AG08395 (cell line): ENCODE results near the gene HAUS3.

Source experiments
- DNase-seq: peaks from one replicate; pipeline ENCODE4 v3.0.0; 2012; ENCODE audit warnings: mixed read lengths, low spot score

Gene HAUS3, protein sequence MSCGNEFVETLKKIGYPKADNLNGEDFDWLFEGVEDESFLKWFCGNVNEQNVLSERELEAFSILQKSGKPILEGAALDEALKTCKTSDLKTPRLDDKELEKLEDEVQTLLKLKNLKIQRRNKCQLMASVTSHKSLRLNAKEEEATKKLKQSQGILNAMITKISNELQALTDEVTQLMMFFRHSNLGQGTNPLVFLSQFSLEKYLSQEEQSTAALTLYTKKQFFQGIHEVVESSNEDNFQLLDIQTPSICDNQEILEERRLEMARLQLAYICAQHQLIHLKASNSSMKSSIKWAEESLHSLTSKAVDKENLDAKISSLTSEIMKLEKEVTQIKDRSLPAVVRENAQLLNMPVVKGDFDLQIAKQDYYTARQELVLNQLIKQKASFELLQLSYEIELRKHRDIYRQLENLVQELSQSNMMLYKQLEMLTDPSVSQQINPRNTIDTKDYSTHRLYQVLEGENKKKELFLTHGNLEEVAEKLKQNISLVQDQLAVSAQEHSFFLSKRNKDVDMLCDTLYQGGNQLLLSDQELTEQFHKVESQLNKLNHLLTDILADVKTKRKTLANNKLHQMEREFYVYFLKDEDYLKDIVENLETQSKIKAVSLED

DNA sequence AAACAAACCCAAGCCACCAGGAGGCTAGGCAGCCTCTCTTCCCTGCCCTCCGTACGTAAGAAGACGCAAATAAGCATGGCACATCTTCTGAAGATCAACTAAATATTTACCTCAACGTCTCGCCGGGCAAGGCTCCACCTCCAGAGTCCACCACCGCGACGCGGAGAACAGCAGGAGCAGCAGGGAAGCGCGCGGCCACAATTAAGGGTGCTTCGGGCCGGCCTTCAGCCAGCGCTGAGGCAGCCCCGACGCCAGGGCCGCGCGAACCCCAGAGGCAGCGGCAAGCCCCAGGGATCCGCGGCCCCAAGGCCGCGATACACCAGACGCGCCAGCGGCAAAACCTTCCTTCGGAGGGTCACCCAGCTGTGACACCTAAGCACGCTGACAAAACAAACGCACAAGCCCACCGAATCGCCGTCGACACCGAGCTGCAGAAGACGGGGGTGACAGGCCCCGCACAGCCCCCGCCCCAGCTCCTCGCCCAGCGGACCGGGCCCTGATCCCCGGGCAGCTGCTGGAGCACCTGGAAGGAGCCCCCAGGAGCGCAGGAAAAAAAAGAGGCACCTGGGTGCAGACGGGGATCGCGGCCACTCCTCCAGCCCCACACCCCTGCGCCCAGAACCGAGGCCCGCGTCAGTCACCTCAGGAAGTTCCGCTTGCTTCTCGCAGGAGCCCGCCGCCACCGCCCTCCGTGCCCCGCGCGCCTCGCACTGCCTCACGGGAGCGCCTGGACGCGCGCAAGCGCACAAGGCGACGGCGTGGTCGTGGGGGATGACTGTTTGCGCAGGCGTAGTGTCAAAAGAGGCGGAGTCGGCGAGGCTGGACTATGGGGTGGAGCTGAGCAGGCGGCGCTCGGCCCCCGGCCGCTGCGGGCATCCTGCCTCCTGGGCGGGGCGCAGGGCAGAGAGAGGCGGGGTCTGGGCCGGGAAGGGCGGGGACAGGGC is at the start of gene HAUS3, which contains the start of gene POLN:
HAUS3 (minus strand) TSS at position 712 of the 944 bp plus-strand sequence. CDS start 1,175 bp downstream, outside the sequence.
POLN (minus strand) TSS at position 712 of the 944 bp plus-strand sequence. CDS start 12,890 bp downstream, outside the sequence.
- DNase-seq, result peak; percentile 100

DNA sequence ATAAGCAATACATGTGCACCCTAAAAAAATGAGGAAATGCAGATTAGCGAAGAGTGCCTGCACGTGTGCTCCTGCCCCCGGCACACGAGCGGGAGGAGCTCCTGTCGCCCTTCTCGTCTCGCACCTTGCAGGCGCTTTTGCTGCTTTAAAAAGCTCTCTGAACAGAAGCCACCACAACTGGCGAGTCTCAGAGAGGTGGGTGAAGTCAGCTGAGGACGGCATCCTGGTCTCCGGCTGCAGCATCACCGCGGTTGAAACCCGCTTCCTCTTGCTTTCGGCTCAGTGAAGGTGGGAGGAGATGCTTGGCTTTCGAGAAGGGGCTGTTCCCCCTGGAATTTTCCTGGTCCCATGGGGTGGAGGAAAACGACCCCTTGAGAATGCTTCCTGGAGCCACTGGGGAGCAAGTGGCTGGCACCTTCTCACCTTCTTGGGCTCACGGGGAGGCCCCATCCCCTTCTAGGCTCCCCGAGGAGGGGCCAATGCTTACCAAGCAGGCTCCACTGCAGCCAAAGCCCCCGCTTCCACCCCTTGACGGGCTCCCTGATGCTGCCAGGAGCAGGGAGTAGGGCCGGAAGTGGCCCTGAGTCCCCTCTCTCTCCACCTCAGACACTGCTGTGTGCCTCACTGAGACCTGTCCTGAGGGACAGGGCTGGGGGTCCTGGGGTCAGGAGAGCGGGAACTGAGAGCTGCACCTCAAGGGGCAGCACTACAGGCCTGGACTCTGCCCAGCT is 49.2 kb upstream of the HAUS3 start:
- no peak for DNase-seq

DNA sequence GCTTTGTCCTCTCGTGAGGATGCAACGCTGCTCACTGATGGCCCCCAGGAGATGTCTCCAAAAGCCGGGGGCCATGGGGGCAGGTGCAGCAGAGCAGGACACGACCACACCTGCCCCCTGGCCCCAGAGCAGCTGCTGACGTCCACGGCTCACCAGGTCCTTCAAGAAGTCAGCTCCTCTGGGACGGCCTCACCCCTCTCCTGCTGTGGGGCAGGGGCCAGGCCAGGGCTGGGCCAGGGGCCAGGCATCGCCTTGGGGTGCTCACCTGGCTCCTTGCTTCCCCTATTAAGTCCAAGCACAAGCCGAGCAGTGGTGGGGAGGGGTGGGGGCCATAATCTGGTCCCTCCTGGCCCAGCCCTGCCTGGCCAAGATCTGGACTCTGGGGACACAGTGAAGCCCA is 48.6 kb upstream of the HAUS3 start:
- DNase-seq, result no peak

DNA sequence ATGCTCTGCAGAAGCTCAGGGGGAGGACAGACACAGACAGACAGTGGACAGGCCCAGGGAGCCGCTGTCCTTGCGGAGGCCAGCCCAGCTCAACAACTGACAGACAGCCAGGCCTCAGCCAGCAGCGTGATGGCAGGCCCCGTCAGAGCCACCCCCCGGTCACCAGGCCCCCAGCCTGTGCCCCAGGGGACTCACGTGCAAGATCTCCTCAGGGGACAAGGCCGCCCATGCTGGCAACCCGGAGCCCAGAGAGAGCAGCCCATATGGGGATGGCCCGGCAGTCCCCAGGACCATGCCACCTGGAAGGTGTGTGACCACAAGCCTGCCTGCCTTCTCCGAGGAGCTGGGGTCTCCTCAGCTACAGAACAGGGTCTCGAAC is 48.0 kb upstream of the HAUS3 start:
- DNase-seq, result no peak

DNA sequence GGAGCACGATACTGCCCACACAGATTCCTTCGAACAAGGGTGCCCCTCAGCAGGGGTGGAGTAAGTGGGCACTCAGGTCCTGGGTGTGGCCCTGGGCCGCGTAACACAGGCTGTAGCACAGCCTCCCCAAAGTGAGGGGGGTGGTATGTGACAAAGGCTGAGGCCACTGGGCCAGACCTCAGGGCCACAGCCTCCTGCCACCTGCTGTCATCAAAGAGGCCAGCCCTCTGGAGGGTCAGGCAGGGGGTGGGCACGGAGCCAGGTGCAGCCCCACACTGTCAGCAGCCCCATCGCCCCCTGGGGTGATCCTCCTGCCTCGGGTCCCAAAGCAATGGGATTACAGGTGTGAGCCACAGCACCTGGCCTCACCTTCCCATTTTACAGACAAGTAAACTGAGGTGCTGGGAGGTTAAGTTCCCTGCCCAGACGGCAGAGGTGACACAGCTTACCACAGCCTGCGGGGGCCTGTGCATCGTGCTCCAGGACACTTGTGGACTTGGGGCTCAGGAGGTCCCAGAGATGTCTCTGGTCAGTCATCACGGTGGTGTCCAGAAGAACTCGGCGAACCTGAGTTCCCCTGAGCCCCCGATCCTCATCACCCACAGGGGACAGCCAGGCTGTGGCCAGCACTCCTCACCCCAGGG is 47.5 kb upstream of the HAUS3 start:
- no peak for DNase-seq

DNA sequence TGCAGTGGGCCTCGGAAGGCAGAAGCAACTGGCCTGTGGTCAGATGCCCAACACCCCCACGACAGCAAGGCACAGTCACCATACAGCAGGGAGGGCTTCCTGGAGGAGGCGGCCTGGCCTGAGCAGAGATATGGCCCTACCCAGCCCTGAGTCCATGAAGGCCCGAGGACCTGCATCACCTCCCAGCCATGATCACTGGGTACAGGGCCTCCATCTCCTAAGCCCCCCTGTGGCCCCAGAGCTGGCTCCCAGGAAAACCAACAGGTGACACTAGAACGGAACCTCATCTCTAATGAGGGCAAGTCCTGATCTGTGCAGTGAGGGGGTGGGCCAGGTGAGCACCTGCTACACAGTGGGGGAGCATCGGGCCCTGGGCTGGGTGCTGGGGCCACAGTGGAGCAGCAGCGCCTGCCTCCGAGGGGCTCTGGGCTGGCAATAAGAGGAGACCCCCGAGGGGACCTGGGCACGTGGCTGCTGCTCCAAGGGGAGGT is 46.2 kb upstream of the HAUS3 start:
- DNase-seq, result no peak

DNA sequence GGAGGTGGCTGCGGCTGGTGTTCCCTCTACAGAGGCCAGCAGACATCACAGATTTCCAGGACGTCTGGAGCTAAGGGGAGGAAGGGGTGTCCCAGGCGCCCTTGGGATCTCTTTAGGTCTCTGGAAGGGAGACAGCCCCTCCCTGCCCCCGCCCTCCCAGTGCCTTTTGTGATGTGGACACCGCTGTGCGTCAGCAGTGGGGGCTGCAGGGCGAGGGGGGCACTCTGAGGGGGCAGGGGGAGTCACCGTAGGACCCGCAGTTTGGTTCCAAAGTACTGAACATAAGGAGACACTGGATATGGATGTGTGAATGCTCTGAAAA is 45.6 kb upstream of the HAUS3 start:
- DNase-seq, result no peak

DNA sequence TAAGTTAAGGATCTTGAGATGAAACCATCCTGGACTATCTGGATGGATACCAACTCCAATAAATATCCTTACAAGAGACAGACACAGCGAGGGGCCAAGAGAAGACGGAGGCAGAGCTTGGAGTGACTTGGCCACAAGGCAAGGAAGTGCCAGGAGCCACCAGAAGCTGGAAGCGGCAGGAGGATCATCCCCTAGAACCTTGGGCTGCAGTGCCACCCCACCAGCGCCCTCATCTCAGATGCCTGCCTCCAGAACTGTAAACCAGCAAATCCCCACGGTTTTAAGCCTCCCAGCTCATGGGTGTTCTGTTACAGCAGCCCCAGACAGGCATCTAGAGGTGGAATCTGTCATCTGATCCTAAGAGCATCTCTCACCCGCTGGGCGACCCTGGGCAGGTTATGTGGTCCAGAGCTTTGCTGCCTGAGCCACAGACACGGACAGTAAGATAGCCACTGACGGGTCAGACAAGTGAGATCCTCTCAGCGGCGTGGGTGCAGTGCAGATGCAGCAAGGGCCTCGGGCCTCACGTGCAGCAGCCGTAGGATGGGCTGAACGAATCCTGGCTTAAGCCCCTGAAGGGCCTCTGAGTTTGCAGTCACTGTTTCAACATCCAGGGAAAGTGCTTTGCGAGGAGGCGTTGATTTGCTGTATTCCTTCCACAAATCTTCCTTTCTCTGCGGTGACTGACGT is 45.1 kb upstream of the HAUS3 start:
- DNase-seq, result no peak

DNA sequence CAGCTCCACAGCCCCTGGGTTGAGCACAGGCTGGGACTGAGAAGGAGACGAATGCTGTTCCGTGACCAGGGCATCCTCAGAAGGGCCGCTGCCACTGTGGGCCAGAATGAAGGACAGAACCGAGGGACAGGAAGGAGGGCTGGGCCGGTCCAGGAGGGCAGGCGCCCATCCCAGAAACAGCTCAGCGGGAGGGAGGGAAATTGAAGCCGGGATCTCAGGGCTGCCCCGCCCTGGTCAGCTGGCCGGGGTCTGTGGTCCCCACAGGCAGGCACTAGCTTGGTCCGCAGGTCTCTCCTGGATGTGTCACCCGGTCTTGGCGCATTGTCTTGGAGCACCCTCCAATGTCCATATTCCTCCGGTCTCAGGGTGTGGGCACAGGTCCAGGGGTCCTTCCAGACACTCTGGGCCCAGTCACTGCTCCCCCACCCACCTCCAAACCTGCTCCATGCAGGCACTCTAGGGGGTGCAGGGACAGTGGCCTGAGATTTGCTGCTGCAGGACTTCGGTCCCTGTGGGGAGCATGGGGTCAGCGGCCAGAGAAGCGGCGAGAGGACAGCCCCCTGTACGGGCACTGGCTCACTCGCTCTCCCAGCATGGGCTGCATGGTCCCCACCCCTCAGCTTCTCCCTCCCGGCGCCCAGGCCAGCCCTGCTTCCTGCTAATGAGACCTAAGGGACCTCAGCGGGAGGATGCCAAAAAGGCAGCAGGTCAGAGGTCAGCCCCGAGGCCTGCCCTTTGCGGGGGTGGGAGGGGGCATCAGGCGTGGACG is 43.9 kb upstream of the HAUS3 start:
- no peak for DNase-seq

DNA sequence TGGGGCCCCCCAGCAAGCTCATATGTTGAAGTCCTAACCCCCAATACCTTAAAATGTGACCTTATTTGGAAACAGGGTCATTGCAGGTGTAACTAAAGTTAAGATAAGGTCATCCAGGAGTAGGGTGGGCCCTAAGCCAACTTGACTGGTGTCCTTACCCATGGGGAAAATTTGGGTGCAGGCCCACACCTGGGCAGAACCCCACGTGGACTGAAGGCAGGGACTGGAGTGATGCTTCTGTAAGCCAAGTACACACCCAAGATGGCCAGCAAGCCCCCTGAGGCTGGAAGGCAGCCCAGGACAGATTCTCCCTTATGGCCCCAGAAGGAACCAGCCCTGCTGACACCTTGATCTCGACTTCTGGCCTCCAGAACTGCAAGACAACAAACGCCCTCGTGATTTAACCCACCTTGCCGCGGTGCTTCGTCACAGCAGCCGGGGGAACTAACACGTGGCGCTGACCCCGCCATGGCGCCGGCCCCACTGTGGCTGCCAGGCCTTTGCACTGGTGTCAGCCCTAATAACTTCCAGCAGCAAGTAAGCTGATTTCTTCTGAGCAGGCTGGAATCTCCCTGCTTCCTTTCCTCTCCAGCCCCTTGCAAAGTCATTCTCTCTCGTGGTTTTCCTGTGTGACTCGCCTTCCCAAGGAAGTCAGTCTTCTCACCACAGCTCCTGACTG is 43.2 kb upstream of the HAUS3 start:
- peak; percentile 73 for DNase-seq

DNA sequence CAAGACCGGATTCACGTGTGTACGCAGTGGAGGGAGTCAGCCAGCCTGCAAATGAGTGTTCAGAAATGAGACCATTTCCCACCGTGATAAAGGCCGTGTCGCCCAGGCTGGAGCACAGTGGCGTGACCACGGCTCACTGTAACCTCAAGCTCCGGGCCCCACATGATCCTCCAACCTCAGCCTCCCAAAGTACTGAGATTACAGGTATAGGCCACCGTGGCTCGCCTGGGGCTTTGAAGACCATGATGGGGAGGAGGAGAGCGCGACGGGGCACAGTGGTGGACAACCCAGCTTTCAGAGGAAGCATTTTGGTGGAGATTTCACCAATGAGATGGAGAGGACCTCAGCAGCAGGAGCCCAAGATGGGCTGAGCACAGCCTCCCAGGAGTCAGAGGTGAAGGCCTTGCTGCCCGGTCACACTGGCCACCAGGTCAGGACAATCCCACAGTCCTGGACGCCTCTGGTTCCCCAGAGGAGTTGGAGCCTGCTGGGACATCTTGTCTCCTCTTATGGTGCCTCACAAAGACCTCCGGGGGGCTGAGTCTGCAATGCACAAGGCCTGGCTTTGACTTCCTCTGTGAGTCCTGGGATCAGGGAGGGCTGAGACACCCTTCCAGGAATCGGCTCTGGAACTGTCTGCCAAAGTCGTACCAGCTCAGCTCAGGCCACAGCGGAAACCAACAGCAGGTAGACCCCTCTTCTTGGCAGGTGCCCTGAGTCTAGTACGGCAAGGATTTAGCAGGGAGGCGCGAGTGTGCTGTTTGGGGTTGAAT is 42.4 kb upstream of the HAUS3 start:
- DNase-seq, result no peak

DNA sequence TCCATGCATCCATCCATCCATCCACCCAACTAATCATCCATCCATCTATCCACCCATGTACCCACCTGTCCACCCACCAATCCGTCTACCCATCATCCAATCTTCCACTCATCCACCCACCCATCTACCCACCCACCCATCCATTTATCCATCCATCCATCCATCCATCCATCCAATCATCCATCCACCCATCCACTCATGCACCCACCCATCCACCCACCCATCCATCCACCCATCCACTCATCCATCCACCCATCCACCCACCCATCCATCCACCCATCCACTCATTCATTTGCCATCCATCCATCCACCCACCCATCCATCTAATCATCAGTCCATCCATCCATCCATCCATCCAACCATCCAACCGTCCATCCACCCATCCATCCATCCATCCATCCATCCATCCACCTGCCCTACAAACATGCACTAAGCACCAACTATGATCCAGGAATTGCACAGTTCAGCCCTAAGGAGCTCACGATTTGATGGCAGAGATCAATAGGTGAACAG is 41.3 kb upstream of the HAUS3 start:
- DNase-seq, result no peak

DNA sequence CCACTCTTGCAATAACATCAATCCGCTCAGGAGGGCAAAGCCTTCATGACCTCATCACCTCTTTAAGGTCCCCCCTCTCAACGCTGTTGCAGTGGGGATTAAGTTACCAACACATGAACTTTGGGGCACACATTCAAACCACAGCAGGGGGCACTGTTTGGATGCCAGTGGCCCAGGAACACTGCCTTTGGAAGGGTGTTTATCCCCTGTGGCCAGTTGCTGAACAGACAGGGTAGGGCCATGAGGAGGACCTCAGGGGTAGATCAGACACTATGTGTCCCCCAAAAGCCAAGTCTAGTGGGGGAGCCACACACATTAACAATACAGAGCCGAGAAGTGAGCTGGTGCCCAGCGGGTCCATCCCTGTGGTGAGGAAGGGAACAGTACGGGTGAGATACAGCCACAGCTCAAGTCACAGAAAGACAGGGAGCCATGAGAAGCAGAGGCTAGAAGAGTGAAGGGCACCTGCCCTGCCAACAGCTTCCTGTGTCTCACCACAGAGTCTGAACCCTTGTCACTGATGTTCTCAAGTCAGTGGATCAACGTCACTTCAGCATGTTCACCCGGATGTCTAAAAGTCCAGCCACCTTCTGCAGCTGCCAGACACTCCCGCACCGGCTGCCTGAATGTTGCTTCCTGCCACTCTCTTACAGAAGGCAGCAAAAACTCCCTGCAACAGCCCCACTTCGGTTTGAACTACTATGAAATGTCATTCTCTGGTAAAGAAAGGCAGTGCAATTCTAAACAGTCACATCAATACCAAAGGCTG is 39.8 kb upstream of the HAUS3 start:
- DNase-seq, result no peak

DNA sequence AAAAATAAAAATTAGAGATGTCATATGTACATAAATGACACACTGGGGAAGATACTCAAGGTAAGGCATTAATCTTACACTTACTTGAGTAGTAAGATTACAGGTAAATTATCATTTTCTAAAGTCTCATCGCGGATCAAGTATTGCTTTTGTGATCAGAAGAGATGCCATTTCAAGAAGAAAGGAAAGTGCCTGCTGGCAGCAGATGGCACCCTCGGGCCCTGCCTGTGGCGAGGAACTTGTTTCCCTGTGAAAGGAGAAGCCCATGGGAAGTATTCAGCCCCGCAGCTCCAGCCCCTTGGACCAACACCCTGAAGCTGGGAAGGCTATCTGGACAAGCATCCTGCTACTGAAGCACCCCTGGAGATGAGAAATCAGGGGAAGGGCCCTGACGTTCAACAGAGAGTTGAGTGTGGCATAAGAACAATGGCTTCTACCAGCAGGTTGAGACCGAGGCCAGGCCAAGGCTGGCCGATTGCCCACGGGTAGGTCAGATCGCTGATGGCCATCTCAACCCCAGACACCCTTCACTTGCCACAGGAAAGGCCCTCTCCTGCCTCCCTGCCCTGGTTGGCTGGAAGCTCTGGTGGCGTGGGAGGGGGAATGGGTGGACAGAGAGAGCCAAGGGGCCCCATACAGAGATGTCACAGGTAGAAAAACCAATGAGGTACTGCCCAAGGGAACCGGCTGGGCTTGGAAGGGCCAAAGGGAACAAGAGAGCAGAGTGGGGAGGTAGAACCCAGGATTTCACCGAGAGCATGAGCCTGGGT is 38.8 kb upstream of the HAUS3 start:
- DNase-seq, result no peak

DNA sequence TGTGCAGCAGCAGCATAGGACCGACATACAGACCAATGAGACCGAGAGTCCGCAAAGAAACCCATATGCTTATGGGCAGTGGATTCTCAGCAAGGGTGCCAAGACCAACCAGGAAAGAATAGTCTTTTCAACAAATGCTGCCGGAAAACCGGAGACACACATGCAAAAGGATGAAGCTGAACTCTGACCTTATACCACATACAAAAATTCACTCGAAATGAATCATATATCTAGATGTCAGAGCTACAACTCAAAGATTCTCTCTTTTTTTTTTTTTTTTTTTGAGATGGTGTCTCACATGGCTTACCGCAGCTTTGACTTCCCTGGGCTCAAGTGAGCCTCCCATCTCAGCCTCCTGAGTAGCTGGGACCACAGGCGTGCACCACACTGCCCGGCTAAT is 36.0 kb upstream of the HAUS3 start:
- no peak for DNase-seq

DNA sequence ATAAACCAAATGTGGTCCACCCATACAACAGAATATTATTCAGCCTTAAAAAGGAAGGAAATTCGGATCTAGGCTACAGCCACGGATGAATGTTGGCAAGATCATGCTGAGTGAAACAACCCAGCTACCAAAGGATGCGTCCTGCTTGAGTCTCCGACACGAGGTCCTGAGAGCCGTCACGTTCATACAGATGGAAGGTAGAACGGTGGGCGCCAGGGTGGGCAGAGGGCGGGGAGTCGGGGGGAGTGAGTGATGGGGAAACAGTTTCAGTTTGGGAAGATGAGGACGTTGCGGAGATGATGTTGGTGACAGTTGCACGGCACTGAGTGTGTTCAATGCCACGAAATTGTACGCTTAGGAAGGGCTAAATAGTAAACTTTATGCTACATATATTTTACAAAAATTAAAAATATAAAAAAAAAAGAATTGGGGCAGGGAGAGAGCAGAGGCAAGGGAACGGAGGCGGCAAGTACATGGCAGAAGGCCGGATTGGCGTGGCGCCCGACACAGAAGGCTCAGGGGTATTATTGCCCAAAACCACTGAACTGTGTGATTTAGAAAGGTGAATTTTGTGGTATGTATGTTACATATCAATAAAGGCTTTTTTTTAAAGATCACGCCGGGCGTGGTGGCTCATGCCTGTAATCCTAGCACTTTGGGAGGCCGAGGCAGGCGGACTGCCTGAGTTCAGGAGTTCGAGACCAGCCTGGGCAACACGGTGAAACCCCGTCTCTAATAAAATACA is 34.8 kb upstream of the HAUS3 start:
- DNase-seq, result no peak
